AG08395 (cell line): Measurements from ENCODE around the gene KLHDC4.
"Not testable (repeated sequence)": the region's sequence is repeated elsewhere in the genome, so short reads cannot be mapped to it uniquely, and the experiment has no call there.

ENCODE experiments used
- DNase-seq: peaks from one replicate; pipeline ENCODE4 v3.0.0; 2012; ENCODE audit warnings: mixed read lengths, low spot score

The KLHDC4 gene

DNA sequence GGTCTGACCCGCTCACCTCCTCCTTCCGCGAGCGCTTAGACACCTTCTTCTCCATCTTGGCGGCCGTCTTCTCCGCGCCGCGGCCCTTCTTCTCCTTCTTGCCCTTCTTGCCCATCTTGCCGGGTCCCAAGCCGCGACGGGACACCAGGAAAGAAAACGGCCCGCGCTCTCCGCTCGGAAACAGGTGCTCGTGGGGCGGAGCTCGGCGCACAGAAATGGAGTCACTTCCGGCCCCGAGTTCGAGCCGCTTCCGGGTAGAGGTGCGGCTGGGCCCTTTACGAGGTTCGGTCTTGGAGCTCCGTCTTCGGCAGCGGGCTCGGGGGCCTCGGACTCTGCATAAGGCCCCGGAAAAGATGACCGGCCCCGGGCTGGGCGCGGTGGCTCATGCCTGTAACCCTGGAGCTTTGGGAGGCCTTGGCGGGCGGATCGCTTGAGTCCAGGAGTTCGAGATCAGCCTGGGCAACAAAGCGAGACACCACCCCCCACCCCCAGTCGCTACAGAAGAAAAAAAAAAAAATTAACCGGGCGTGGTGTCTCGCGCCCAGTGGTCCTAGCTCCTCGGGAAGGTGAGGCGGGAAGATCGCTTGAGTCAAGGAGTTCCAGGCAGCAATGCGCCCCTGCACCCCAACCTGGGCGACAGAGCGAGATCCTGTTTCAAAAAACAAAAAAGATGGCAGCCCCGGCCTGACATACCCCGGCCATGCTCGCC, at the start of gene KLHDC4:
KLHDC4 (minus strand) TSS at position 211 of the 709 bp plus-strand sequence; CDS start at position 115, 96 bp downstream.
- DNase-seq: peak; percentile 93

DNA sequence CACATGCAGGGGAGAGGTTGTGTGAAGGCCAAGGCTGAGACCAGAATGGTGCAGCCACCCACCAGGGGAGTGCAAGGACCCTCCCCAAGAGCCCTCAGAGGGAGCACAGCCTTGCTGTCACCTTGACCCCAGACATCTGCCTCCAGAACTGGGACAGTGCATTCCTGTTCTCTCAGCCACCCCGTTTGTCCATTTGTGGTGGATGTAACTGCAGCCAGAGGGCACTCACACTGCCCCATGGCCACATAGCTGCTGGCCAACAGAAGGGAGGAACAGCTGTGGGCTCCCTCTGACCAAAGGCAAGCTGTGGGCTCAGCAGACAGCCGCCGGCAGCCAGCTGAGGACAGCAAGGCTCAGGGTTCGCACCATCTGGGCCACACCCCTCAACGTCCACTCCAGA, 49.8 kb upstream of the KLHDC4 start:
- no peak for DNase-seq

DNA sequence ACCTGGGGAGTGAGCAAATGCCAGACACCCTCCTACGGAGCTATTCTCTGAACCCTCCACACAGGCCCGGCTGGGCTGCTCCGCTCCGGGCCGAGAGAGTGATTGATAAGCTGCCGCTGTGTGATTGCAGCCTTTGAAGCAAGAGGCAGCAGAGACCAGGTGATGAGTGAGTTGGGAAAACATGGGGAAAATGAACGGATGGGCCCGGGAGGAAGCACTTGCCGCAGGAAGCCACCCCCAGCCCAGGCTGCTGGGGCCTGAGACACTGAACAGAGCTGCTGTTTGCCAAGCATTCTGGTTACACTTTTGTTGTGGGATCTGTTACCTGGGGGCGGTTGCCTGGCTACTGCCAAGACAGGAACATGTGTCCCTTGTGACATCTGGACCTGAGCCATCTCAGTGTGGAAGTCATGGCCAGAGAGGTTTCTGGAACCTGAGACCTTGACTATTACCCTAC, 46.4 kb upstream of the KLHDC4 start:
- no peak for DNase-seq

DNA sequence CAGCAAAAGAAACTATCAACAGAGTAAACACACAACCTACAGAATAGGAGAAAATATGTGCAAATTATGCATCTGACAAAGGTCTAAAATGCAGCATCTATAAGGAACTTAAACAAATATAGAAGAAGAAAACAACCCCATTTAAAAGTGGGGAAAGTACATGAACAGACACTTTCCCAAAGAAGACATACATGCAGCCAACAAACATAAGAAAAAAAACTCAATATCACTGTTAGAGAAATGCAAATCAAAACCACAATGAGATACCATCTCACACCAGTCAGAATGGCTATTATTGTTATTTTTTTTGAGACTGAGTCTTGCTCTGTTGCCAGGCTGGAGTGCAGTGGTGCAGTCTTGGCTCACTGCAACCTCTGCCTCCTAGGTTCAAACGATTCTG, 45.7 kb upstream of the KLHDC4 start:
- not testable (repeated sequence) for DNase-seq

DNA sequence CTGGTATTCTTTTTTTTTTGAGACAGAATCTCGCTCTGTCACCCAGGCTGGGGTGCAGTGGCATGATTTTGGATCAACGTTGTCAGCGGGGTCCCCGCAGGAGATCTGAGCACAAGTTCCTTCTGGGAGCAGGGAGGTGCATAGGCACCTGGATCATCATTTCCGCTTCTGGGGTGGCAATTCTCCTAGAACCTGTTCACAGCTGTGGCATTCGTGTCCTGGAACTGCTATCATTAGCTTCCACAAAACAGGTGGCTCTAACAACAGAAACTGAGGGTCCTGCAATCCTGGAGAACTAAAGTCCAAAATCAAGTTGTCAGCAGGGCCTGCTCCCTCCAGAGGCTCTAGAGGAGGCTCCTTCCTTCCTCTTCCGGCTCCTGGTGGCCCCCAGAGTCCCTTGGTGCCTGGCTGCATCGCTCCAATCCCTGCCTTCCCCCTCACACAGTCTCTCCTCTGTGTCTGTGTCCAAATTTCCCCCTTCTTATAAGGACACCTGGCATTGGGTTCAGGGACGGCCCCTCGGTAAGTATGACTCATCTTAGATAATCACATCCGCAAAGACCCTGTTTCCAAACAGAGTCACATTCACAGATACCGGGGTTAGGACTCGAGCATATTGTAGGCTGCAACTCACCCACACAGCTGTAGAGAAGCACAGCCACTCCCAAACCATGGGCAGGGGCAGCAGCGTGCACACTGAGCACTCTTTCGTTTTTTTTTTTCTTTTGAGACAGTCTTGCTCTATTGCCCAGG, 43.5 kb upstream of the KLHDC4 start:
- no peak for DNase-seq

DNA sequence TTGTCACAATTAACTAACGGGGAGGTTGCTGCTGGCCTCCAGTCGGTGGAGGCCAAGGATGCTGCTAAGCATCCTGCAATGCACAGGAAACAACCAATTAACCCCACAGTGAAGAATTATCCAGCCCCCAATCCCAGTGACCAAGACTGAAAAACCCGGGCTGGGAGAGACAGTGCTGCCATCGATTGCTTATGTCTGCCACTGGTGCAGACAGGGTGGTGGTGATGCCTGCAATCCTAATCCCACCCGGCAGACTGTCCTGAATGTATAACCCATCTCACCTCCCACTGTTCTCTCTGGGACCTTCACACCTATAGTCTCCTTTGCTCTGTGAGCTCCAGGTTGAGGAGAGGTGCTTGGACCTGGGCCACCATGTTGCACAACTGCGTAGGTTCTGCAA, 42.3 kb upstream of the KLHDC4 start:
- no peak for DNase-seq

DNA sequence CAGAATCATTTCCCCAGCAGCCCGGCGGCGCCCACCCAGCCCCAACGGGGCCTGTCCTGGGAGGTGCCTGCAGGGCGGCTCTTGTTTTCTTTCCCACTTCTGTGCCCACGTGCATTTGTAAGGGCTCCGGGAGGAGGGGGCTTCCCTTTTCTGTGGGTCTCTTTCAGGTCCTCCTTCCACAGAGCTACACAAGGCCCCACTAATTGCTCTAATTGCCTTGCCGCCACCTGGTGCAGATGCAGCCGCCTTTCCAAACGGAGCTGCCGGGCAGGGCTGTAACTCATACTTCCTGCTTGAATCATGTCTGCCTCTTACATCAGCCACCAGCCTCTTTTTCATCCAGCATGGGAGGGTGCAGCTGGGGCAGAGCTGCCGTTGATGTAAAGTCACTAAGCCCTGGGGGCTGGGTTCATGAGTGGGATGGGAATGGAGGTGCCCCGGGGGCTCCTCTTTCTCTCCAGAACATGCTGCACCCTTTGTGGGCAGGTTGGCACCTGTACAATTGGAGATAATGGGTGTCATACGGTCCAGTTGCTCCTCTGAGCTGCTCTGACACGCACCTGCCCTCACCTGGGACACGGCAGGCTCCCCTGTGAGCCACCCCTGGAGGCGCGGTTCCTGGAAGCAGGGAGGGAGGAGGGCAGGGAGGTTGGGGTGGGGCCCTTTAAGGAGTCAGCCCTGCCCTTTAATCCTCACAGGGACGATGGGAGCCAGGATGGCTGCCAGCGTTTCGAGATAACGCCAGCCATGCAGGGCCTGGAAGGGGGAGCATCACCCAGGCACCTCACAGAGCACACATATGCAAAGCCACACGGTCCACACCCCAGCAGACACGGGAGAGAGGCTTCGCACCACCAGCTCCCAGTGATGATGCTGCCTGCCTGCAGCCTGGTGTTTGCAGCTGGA, 41.1 kb upstream of the KLHDC4 start:
- DNase-seq: peak; percentile 91

DNA sequence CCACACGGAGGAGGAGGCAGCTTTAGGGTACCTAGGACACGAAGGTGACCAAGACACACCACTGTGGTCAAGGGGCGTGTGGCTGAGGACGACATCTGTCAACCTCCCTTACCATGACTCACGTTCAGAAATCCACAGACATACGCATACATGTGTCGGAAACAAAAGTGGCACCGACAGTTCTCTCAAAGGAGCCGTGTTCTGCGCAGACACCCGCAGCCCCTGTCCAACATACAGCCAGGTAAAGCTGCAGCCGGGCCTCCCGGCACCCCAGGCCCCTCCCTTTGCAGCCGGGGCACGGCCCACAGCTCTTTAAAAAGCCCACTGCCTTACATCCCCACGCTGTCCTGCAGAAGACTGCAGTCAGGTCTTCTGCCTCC, 40.5 kb upstream of the KLHDC4 start:
- no peak for DNase-seq

DNA sequence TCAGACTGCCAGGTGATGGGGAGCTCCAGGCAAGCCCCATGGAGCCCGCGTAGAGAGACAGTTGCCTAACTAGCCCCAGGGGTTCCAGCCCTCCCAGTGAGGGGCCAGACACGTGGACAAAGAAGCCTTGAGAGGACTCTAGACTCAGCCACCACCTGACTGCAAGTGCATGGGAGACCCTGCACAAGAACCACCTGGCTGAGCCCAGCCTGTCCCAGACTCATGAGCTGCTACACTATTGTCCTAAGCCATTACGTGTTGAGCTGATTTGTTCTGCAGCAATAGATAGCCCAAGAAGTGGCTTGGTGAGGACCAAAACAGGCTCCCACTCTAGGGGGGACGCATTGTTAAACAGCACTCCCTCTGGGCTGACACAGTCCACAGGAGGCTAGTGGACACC, 37.6 kb upstream of the KLHDC4 start:
- no peak for DNase-seq

DNA sequence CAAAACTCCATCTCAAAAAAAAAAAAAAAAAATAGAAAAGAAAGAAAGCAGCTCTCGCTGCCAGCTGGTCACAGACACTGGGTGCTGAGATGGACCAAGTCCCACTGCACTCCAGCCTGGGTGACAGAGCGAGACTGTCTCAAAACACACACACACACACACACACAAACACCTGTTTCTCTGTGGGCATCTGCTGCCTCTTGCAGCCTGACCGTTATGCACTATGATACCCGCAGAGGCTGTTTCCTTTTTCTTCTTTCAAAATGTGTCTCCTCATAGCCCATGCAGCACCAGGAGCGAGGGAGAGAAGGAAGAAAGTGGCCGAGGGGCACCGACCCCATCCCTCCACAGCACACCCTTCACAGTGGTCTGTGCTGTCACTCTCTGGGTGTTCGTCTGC, 36.9 kb upstream of the KLHDC4 start:
- no peak for DNase-seq

DNA sequence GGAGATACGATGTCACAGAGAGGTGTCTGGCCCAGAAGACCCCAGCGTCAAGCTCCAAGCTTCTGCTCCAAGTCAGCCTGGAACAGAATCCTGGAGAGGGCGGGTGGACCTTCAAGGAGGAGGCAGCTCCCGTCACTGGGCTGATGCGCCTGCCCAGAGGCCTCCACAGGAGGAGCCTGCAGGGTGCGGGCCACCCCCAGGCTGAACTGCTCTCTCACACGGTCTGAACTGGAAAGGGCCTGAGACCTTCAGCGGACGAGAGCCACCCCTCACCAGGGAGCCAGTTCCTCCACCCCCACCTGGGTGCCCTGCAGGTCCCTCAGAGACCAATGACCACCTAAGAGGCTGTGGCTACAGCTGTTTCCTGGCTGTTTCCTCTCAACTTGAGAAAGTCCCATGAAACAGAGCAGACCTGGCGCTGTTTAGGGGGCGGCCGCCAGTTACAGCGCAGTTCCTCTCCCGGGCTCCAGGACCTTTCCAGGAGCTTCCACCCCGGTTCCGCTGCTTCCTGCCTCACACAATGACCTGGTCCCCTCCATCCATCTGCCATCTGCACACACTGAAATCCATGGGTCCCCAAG, 36.0 kb upstream of the KLHDC4 start:
- no peak for DNase-seq

DNA sequence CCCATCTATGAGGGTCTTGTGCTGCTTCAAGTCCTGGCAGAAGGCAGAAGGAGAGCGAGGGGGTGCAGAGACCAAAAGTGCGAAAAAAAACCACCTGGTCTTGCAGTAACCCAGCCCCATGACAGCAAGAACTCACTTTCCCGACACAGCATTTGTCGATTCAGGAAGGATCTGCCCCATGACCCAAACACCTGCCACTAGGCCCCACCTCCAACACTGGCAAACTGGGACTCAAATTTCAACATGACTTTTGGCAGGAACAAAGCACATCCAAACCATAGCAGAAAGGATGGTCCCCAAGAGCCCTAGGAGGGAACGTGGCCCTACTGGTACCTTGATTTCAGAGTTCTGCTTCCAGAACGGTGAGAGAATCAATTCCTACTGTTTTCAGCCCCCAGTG, 34.7 kb upstream of the KLHDC4 start:
- DNase-seq: no peak

DNA sequence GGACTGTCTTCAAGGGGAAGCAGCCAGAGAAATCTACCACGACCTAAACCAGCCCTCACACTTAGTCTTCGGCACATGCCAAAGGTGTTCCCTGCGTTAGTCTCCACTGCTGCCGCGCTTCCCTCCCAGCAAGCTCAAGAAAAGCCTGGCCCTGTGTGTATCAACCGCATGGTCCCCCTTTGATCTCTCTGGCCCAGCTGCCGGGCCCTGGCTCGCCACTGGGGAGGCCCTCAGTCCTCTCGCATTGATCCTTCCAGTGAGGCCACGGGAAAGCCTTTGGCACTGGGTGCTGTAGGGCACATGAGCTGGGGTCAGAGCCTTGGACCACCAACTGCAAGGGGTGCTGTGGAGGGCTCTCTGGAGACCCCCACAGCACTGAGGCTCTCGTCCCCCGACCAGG, 29.6 kb upstream of the KLHDC4 start:
- DNase-seq: no peak

DNA sequence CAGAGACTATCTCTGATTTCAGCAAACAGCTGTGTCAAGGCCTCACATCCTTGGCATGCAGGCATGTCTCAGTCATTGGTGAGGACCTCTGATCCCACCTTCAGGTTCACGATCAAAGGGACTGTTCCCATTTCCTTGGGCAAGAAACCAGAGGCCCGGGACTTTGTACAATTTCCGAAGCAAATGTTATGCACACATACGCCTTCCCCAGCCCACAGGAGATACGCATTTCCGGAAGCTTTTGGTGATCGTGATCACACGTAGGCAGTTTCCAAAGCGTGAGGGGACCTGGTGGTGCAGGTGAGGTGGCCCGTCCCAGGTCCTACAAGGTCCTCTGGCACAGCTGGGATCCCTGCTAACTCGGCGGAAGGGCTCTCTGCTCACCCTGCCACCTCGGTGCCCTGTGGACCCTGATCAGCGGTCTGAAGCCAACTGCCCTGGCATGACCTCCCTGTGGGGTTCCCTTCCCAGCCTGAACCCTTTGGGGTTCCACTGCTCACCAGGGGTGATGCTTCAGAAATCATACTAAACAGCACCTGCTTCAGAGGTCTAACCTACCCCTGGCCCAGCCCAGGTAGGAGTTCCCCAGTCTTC, 28.8 kb upstream of the KLHDC4 start:
- DNase-seq: no peak

DNA sequence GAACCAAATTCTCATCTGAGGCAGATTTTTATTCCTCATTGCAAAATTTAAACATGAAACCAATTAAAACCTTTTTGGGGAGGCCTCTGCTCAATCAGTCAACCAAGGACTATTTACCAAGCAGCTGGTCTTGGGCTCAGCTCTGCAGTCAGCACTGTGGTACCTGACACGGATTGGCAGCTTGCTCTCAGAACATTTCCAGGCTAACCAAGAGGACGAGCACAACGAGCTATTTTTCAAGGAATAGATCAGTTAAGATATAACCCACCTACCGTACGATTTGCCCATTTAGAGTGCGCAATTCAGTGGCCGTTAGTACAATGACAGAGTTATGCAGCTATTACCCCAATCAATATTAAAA, 26.4 kb upstream of the KLHDC4 start:
- DNase-seq: no peak

DNA sequence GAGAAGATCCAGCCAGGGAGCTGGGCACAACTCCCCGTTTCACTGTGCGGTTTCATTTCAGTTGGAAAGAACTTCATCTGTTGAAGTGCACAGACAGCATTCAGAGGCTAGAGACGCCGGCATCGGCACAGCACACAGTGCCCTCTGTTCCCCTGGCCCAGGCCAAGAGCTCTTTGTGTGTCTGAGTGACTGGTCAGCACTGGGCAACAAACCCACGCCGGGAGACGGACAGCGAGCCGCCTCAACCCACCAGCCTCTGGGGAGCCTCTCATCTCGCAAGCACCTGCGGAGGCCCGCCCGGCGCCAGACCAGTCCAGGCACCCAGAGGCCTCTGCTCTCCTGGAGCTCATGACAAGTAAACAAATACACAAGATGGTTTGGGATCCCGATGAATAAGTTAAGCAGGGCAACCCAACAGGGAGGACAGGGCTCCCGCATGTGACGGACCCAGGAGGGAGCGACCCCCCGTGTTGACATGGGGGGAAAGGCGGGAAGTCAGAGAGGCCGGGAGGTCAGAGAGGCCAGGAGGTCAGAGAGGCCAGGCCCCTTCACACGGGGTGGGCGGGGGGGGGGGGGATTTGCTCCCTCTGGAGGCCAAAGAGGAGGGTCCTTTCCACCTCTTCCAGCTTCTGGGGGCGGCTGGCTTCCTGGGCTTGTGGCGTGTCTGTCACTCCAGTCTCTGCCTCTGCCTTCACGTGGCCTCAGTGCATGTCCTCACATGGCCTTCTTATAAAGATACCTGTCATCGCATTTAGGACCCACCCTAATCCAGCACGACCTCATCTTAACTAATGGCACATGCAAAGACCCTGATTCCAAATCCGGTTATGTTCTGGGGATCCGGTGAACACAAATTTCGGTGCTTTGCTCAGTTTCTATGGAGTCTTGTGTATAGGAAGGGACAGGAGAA, 25.8 kb upstream of the KLHDC4 start:
- DNase-seq: no peak

DNA sequence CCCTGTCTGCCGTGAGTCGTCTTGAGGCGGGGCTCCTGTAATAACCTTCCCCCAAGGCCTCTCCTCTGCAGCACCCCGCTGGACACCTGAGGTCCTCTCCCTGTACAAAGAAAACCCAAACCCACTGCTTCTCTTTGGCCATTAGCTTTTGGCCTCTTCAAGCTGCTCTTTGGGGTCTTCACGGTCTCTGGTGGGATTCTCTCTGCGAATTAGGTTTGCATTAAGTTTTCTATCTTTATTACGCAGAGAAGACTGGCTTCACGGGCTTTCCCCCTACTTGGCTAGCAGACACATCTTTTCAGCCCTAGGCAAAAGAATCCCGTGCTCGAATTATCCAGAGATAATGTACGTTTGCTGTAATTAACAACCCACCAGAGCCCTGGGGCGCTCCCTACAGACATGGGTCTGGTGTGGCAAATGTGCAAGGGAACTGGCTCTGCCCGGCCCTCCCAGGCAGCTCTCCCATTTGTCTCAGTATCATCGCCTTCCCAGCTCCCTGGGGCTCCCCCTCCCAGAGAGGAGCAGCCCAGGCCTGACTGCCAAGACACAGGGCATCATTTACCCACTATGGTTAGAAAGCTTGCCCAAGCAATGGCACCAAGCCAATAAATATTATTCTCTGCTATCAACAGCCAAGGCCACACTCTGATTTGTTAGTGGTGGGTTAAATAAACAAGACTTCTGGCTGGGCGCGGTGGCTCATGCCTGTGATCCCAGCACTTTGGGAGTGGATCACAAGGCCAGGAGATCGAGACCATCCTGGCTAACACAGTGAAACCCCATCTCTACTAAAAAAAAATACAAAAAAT, 24.7 kb upstream of the KLHDC4 start:
- DNase-seq: no peak

DNA sequence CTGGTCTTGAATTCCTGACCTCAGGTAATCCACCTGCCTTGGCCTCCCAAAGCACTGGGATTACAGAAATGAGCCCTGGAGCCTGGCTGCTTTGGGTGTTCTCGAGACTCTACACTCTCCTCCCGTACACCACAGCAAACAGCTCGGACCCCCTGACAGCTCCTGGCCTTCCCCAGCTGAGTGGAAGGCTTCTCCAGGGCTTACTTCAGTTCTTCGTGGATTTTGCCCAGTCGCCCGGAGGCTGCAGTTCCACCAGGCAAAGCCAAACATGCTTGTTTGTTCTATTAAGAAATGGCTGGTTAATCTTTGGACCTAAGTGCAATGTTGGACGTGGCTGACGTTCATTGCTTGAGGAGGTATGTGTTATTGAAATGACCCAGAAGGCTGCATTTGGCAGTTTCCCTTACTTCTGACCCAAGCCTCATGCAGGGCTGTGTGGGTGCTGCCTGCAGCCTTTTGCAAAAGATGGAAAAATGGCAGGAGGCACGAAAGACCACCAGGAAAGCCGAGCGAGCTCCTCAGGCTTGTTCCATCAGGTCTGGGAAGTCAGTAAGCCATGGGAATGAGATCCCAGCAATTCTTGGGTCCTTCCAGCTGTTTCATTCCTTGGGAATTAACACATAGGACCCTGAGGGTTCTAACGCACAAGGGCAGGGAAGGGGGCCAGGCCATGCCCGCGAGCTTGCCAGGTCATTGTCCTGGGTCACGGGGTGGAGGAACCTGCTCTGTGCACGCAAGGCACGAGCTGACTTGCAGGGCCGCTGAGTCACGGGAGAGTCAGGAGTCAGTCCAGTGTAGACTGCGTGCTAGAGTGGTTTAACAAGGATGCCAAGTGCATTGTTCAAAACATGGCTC, 23.9 kb upstream of the KLHDC4 start:
- DNase-seq: peak; percentile 83
